ENCODE measurements around the gene MED13L.
"Not testable (repeated sequence)": the region's sequence is repeated elsewhere in the genome, so short reads cannot be mapped to it uniquely, and the experiment has no call there.

MED13L gene

GRCh38 chr12:115983226-115983798 is 294.2 kb downstream of the MED13L start:
- Histone ChIP-seq H3K4me1 (ENCODE audit: control insufficient read depth in 1 of 2, insufficient read depth in 2 of 2, low read length in 2 of 2) (peaks cover 0 to under 1% of the 10 kb centered on the region in 2 donors), H3K27me3 (ENCODE audit: control insufficient read depth in 1 of 2, insufficient read depth in 2 of 2, low read length in 2 of 2) (no peaks in the 10 kb centered on the region), H3K9ac (ENCODE audit: low read depth in 1 of 2, low read length in 2 of 2) (no peak overlapping the region), H3K27ac (ENCODE audit: low read depth, low read length) (no peak overlapping the region), H3K4me3 (ENCODE audit: low read depth in 1 of 2, low read length in 2 of 2) (no peak overlapping the region), H3K36me3 (ENCODE audit: control insufficient read depth in 1 of 2, insufficient read depth in 2 of 2, low read length in 2 of 2) (peaks cover 25 to 57% of the 10 kb centered on the region in 2 donors), H3K9me3 (ENCODE audit: control insufficient read depth in 1 of 2, low read length in 2 of 2) (no peaks in the 10 kb centered on the region)

GRCh38 chr12:115980339-115980738 is 297.2 kb downstream of the MED13L start:
- H3K36me3 ChIP-seq (ENCODE audit: control insufficient read depth in 1 of 2, insufficient read depth in 2 of 2, low read length in 2 of 2), result peaks cover 16 to 54% of the 10 kb centered on the region in 2 donors
- H3K27me3 ChIP-seq (ENCODE audit: control insufficient read depth in 1 of 2, insufficient read depth in 2 of 2, low read length in 2 of 2), result no peaks in the 10 kb centered on the region
- no peak overlapping the region for H3K4me3 ChIP-seq (ENCODE audit: low read depth in 1 of 2, low read length in 2 of 2)
- H3K4me1 ChIP-seq (ENCODE audit: control insufficient read depth in 1 of 2, insufficient read depth in 2 of 2, low read length in 2 of 2), result no peaks in the 10 kb centered on the region
- no peak overlapping the region for H3K9ac ChIP-seq (ENCODE audit: low read depth in 1 of 2, low read length in 2 of 2)
- H3K9me3 ChIP-seq (ENCODE audit: control insufficient read depth in 1 of 2, low read length in 2 of 2), result no peaks in the 10 kb centered on the region
- H3K27ac ChIP-seq (ENCODE audit: low read depth, low read length), result no peak overlapping the region

- no peaks in the 10 kb centered on the region for H3K9me3 ChIP-seq (ENCODE audit: control insufficient read depth in 1 of 2, low read length in 2 of 2)
- H3K27me3 ChIP-seq (ENCODE audit: control insufficient read depth in 1 of 2, insufficient read depth in 2 of 2, low read length in 2 of 2), result no peaks in the 10 kb centered on the region
- H3K4me3 ChIP-seq (ENCODE audit: low read depth in 1 of 2, low read length in 2 of 2), result no peak overlapping the region
- H3K9ac ChIP-seq (ENCODE audit: low read depth in 1 of 2, low read length in 2 of 2), result no peak overlapping the region
- H3K4me1 ChIP-seq (ENCODE audit: control insufficient read depth in 1 of 2, insufficient read depth in 2 of 2, low read length in 2 of 2), result no peaks in the 10 kb centered on the region
- no peak overlapping the region for H3K27ac ChIP-seq (ENCODE audit: low read depth, low read length)
- H3K36me3 ChIP-seq (ENCODE audit: control insufficient read depth in 1 of 2, insufficient read depth in 2 of 2, low read length in 2 of 2), result peaks cover 21 to 53% of the 10 kb centered on the region in 2 donors
These were observed 297.6 kb downstream of the MED13L start for GRCh38 chr12:115979851-115980250.

- no peak overlapping the region for H3K9ac ChIP-seq (ENCODE audit: low read depth in 1 of 2, low read length in 2 of 2)
- H3K36me3 ChIP-seq (ENCODE audit: control insufficient read depth in 1 of 2, insufficient read depth in 2 of 2, low read length in 2 of 2), result peaks cover 21 to 53% of the 10 kb centered on the region in 2 donors
- no peak overlapping the region for H3K4me3 ChIP-seq (ENCODE audit: low read depth in 1 of 2, low read length in 2 of 2)
- H3K9me3 ChIP-seq (ENCODE audit: control insufficient read depth in 1 of 2, low read length in 2 of 2), result no peaks in the 10 kb centered on the region
- no peak overlapping the region for H3K27ac ChIP-seq (ENCODE audit: low read depth, low read length)
- H3K27me3 ChIP-seq (ENCODE audit: control insufficient read depth in 1 of 2, insufficient read depth in 2 of 2, low read length in 2 of 2), result no peaks in the 10 kb centered on the region
- no peaks in the 10 kb centered on the region for H3K4me1 ChIP-seq (ENCODE audit: control insufficient read depth in 1 of 2, insufficient read depth in 2 of 2, low read length in 2 of 2)
These were observed 298.1 kb downstream of the MED13L start for GRCh38 chr12:115979351-115979750.

GRCh38 chr12:115976829-115977228 is 300.7 kb downstream of the MED13L start:
- not testable (repeated sequence) for H3K4me3 ChIP-seq (ENCODE audit: low read depth in 1 of 2, low read length in 2 of 2); H3K4me1 ChIP-seq (ENCODE audit: control insufficient read depth in 1 of 2, insufficient read depth in 2 of 2, low read length in 2 of 2); H3K27ac ChIP-seq (ENCODE audit: low read depth, low read length); H3K27me3 ChIP-seq (ENCODE audit: control insufficient read depth in 1 of 2, insufficient read depth in 2 of 2, low read length in 2 of 2); H3K9ac ChIP-seq (ENCODE audit: low read depth in 1 of 2, low read length in 2 of 2); H3K9me3 ChIP-seq (ENCODE audit: control insufficient read depth in 1 of 2, low read length in 2 of 2)
- H3K36me3 ChIP-seq (ENCODE audit: control insufficient read depth in 1 of 2, insufficient read depth in 2 of 2, low read length in 2 of 2), result peaks cover 22 to 52% of the 10 kb centered on the region in 2 donors

- H3K36me3 ChIP-seq (ENCODE audit: control insufficient read depth in 1 of 2, insufficient read depth in 2 of 2, low read length in 2 of 2), result peaks cover 35 to 60% of the 10 kb centered on the region in 2 donors
- no peak overlapping the region for H3K4me3 ChIP-seq (ENCODE audit: low read depth in 1 of 2, low read length in 2 of 2)
- H3K9me3 ChIP-seq (ENCODE audit: control insufficient read depth in 1 of 2, low read length in 2 of 2), result no peaks in the 10 kb centered on the region
- no peak overlapping the region for H3K27ac ChIP-seq (ENCODE audit: low read depth, low read length)
- no peaks in the 10 kb centered on the region for H3K27me3 ChIP-seq (ENCODE audit: control insufficient read depth in 1 of 2, insufficient read depth in 2 of 2, low read length in 2 of 2)
- no peaks in the 10 kb centered on the region for H3K4me1 ChIP-seq (ENCODE audit: control insufficient read depth in 1 of 2, insufficient read depth in 2 of 2, low read length in 2 of 2)
- no peak overlapping the region for H3K9ac ChIP-seq (ENCODE audit: low read depth in 1 of 2, low read length in 2 of 2)
These were observed 302.1 kb downstream of the MED13L start for GRCh38 chr12:115975411-115975810.

- H3K36me3 ChIP-seq (ENCODE audit: control insufficient read depth in 1 of 2, insufficient read depth in 2 of 2, low read length in 2 of 2), result peaks cover 41 to 59% of the 10 kb centered on the region in 2 donors
- H3K27ac ChIP-seq (ENCODE audit: low read depth, low read length), result no peak overlapping the region
- no peak overlapping the region for H3K9ac ChIP-seq (ENCODE audit: low read depth in 1 of 2, low read length in 2 of 2)
- no peaks in the 10 kb centered on the region for H3K9me3 ChIP-seq (ENCODE audit: control insufficient read depth in 1 of 2, low read length in 2 of 2)
- no peaks in the 10 kb centered on the region for H3K27me3 ChIP-seq (ENCODE audit: control insufficient read depth in 1 of 2, insufficient read depth in 2 of 2, low read length in 2 of 2)
- no peak overlapping the region for H3K4me3 ChIP-seq (ENCODE audit: low read depth in 1 of 2, low read length in 2 of 2)
- no peaks in the 10 kb centered on the region for H3K4me1 ChIP-seq (ENCODE audit: control insufficient read depth in 1 of 2, insufficient read depth in 2 of 2, low read length in 2 of 2)
These were observed 303.3 kb downstream of the MED13L start for GRCh38 chr12:115973968-115974724.

GRCh38 chr12:115973066-115973465 is 304.4 kb downstream of the MED13L start:
- Histone ChIP-seq H3K4me1 (ENCODE audit: control insufficient read depth in 1 of 2, insufficient read depth in 2 of 2, low read length in 2 of 2) (no peaks in the 10 kb centered on the region), H3K36me3 (ENCODE audit: control insufficient read depth in 1 of 2, insufficient read depth in 2 of 2, low read length in 2 of 2) (peaks cover 52 to 70% of the 10 kb centered on the region in 2 donors), H3K27me3 (ENCODE audit: control insufficient read depth in 1 of 2, insufficient read depth in 2 of 2, low read length in 2 of 2) (no peaks in the 10 kb centered on the region), H3K9me3 (ENCODE audit: control insufficient read depth in 1 of 2, low read length in 2 of 2) (no peaks in the 10 kb centered on the region), H3K9ac (ENCODE audit: low read depth in 1 of 2, low read length in 2 of 2) (no peak overlapping the region), H3K4me3 (ENCODE audit: low read depth in 1 of 2, low read length in 2 of 2) (no peak overlapping the region), H3K27ac (ENCODE audit: low read depth, low read length) (no peak overlapping the region)

- H3K27me3 ChIP-seq (ENCODE audit: control insufficient read depth in 1 of 2, insufficient read depth in 2 of 2, low read length in 2 of 2), result no peaks in the 10 kb centered on the region
- no peak overlapping the region for H3K27ac ChIP-seq (ENCODE audit: low read depth, low read length)
- H3K9me3 ChIP-seq (ENCODE audit: control insufficient read depth in 1 of 2, low read length in 2 of 2), result no peaks in the 10 kb centered on the region
- H3K36me3 ChIP-seq (ENCODE audit: control insufficient read depth in 1 of 2, insufficient read depth in 2 of 2, low read length in 2 of 2), result peaks cover 53 to 67% of the 10 kb centered on the region in 2 donors
- no peak overlapping the region for H3K4me3 ChIP-seq (ENCODE audit: low read depth in 1 of 2, low read length in 2 of 2)
- no peak overlapping the region for H3K9ac ChIP-seq (ENCODE audit: low read depth in 1 of 2, low read length in 2 of 2)
- H3K4me1 ChIP-seq (ENCODE audit: control insufficient read depth in 1 of 2, insufficient read depth in 2 of 2, low read length in 2 of 2), result no peaks in the 10 kb centered on the region
These were observed 305.3 kb downstream of the MED13L start for GRCh38 chr12:115972241-115972640.

- no peak overlapping the region for H3K9ac ChIP-seq (ENCODE audit: low read depth in 1 of 2, low read length in 2 of 2)
- no peak overlapping the region for H3K4me3 ChIP-seq (ENCODE audit: low read depth in 1 of 2, low read length in 2 of 2)
- H3K4me1 ChIP-seq (ENCODE audit: control insufficient read depth in 1 of 2, insufficient read depth in 2 of 2, low read length in 2 of 2), result no peaks in the 10 kb centered on the region
- no peak overlapping the region for H3K27ac ChIP-seq (ENCODE audit: low read depth, low read length)
- peaks cover 56 to 81% of the 10 kb centered on the region in 2 donors for H3K36me3 ChIP-seq (ENCODE audit: control insufficient read depth in 1 of 2, insufficient read depth in 2 of 2, low read length in 2 of 2)
- no peaks in the 10 kb centered on the region for H3K9me3 ChIP-seq (ENCODE audit: control insufficient read depth in 1 of 2, low read length in 2 of 2)
- H3K27me3 ChIP-seq (ENCODE audit: control insufficient read depth in 1 of 2, insufficient read depth in 2 of 2, low read length in 2 of 2), result no peaks in the 10 kb centered on the region
These were observed 309.3 kb downstream of the MED13L start for GRCh38 chr12:115968211-115968610.
